ENCODE data around the gene TMEM184A. TPM values are rescaled to one million over a fixed set of nuclear protein-coding genes. Genes with fewer than 3 reads are reported as not detected.
A peak's percentile ranks its signal among the peaks of the same experiment; 100 is the strongest.

TMEM184A gene
- total and polyA plus RNA-seq, 2 of the 13 experiments (the other 11 are each of a cell fraction or from before 2014, with no cell fraction given): 9.5 to 20.4 TPM

DNA sequence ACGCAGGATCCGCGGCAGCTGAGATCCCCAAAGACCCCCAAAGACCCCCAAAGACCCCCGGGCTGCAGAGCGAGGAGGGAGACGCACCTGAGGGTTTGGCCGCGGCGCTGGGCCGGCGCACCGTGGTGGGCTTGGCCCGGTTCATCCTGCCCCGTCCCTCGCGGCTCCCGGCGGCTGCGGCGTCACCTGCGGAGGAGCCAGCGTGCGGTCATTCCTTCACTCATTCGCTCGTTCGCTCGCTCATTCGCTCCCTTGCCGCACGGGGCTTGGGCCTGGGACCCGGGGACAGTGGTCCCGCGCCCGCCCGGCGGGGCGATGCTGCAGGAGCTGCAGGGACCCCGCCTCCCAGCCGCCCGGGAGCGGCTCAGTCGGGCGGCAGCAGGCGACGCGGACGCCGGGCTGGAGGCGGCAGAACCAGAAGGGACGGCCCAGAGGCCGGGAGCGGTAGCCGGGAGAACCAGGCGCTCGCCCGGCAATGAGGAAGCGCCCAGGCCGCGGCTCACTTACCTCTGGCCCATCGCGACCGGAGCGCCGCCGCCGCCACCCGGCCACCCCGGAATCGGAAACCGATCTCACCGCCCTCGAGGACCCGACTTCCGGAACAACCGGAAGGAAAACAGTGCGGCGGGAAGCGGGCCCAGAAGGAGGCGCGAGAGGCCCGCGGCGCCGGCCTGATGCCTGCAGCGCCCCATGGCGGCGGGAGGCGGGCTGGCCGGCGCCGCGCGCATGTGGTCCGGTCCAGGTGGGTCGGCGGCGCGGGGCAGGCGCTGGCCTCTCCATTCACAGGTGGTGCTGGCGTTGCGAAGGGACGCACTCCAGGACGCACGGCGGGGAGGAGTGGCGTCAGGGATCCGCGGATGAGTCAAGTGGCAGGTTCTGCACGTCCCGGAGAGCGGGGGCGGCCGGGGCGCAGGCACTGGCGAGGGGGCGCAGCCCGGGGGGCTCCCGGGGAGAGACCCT, 51.9 kb downstream of the TMEM184A start, which contains the start of gene INTS1:
Gene INTS1, minus strand, starts transcription at position 574 of the 960 bp plus-strand sequence. Its CDS starts 429 bp downstream, at position 145.
- peaks cover 40% of the 10 kb centered on the region for H3K4me1 ChIP-seq (ENCODE audit: insufficient read depth, low read length)
- ChIA-PET CTCF (ENCODE audit: low intra/inter-chr PET ratio, low total read pairs) (interaction anchor here (0.7 to 2.4 kb wide), 3 partner anchors 29 to 52 kb away, joined by 3 to 24 read pairs (median 3); partner anchors contain the start of gene TMEM184A), POLR2A (interaction anchor here (1.5 to 4.4 kb wide), 2 partner anchors 12 to 52 kb away, joined by 4 to 30 read pairs; partner anchors contain the start of gene TMEM184A)
- 0% methylated on average over 3 of the region's 118 CpGs for WGBS (ENCODE audit: low lambda C conversion rate)
- FAIRE-seq (no peak), ATAC-seq (peak; percentile 87), DNase-seq (ENCODE audit: low spot score) (peak; percentile 84)
- in situ Hi-C loops (cut with HindIII; ENCODE audit: extremely low pct_ligation_motif_present, low pct_unique_long_range_greater_than_20kb): loop anchor here (5.0 kb wide), 1 partner anchor 53 kb away; the partner anchor contains the start of gene TMEM184A
- peaks cover 26% of the 10 kb centered on the region for H3K79me2 ChIP-seq (ENCODE audit: insufficient read depth, low read length)
- H3K4me3 ChIP-seq (replicated peaks in 1 of 3; ENCODE audit: insufficient read depth in 1 of 3, low read depth in 2 of 3, low read length in 3 of 3): peak within 1 kb of the TSS; percentile 91 to 100 (median 97)
- peak within 1 kb of the TSS; percentile 55 for H3K27ac ChIP-seq (ENCODE audit: extremely low read length, insufficient read depth, low read length)
- peak within 1 kb of the TSS; percentile 100 for H3K4me2 ChIP-seq (ENCODE audit: low read depth, low read length)
- H3K27me3 ChIP-seq (ENCODE audit: control insufficient read depth in 1 of 2, insufficient read depth in 2 of 2, low read length in 2 of 2): no peaks in the 10 kb centered on the region; a peak in 1 of 5 replicates
- H4K20me1 ChIP-seq (ENCODE audit: insufficient read depth, low read length): no peaks in the 10 kb centered on the region
- H3K36me3 ChIP-seq (replicated peaks in 1 of 2; ENCODE audit: control insufficient read depth in 1 of 2, insufficient read depth in 2 of 2, low read length in 2 of 2): peaks cover 14 to 35% of the 10 kb centered on the region in 2 experiments
- no peak within 1 kb of the TSS for H2AFZ ChIP-seq (ENCODE audit: low read length)
- BruUV-seq (replicated peaks): TSS peak; percentile 77
- H3K9ac ChIP-seq (ENCODE audit: insufficient read depth, low read depth, low read length): peak within 1 kb of the TSS; percentile 90
- no peaks in the 10 kb centered on the region for H3K9me3 ChIP-seq (ENCODE audit: low read length)
- intact Hi-C loops (cut with micrococcal nuclease; ENCODE audit: unreplicated experiment): loop anchor here (1.0 kb wide), 1 partner anchor 27 kb away; no protein-coding TSS in a partner anchor
- TF ChIP-seq THYN1 (CRISPR knock-in tag; IDR thresholded peaks at IDR 0.05; ENCODE audit: borderline replicate concordance, low read depth) (no peak), ZNF451 (CRISPR knock-in tag; IDR thresholded peaks at IDR 0.05) (peak; percentile 51; the same call in 1 of the 2 replicates), MAFG (CRISPR knock-in tag; IDR thresholded peaks at IDR 0.05) (no peak), TEAD3 (CRISPR knock-in tag; optimal IDR thresholded peaks at IDR 0.05; ENCODE audit: borderline replicate concordance) (peak; percentile 24), TEAD2 (CRISPR knock-in tag; IDR thresholded peaks at IDR 0.05) (no peak), ZNF552 (CRISPR knock-in tag; IDR thresholded peaks at IDR 0.05; ENCODE audit: borderline replicate concordance) (no peak), ZNF343 (CRISPR knock-in tag; IDR thresholded peaks at IDR 0.05) (peak; percentile 75)
- TF ChIP-seq, protein P1, sequence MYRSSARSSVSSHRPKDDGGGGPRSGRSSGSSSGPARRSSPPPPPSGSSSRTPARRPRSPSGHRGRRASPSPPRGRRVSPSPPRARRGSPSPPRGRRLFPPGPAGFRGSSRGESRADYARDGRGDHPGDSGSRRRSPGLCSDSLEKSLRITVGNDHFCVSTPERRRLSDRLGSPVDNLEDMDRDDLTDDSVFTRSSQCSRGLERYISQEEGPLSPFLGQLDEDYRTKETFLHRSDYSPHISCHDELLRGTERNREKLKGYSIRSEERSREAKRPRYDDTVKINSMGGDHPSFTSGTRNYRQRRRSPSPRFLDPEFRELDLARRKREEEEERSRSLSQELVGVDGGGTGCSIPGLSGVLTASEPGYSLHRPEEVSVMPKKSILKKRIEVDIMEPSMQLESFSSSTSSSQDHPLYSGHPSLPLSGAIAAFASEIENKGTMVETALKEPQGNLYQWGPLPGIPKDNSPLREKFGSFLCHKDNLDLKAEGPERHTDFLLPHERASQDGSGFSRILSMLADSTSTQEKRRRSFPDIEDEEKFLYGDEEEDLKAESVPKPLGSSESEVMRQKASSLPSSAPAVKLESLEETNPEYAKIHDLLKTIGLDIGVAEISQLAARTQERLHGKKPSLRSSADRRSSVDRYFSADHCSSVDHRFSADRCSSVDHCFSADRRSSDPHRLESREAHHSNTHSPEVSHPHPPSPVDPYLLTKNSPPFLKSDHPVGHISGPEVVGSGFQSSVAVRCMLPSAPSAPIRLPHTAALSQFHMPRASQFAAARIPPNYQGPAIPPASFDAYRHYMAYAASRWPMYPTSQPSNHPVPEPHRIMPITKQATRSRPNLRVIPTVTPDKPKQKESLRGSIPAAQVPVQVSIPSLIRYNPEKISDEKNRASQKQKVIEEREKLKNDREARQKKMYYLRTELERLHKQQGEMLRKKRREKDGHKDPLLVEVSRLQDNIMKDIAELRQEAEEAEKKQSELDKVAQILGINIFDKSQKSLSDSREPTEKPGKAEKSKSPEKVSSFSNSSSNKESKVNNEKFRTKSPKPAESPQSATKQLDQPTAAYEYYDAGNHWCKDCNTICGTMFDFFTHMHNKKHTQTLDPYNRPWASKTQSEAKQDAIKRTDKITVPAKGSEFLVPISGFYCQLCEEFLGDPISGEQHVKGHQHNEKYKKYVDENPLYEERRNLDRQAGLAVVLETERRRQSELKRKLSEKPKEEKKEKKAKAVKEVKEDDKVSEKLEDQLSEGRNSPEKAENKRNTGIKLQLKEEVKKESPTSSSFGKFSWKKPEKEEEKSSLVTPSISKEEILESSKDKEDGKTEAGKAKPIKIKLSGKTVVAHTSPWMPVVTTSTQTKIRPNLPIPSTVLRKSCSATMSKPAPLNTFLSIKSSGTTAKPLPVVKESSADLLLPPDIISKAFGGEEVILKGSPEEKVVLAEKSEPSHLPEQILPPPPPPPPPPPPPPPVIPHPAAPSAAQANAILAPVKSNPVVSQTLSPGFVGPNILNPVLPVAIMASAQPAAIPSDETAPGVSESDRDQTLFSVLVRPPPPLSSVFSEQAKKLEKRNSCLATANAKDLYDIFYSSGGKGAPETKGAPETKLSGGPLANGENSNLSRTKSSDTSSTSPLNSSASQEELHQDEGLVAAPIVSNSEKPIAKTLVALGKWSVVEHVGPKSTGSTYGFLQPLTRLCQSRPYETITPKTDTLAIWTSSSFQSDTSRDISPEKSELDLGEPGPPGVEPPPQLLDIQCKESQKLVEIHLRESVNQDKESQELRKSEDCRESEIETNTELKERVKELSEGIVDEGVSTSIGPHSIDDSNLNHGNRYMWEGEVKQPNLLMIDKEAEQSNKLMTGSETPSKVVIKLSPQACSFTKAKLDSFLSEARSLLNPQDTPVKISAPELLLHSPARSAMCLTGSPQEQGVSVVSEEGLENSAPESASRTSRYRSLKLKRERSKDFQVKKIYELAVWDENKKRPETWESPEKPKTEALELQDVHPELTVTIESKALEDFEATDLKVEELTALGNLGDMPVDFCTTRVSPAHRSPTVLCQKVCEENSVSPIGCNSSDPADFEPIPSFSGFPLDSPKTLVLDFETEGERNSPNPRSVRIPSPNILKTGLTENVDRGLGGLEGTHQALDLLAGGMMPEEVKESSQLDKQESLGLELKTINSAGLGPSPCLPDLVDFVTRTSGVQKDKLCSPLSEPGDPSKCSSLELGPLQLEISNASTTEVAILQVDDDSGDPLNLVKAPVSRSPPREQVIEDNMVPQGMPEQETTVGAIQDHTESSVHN (CRISPR knock-in tag; IDR thresholded peaks at IDR 0.05): no peak
- TF ChIP-seq, protein P2, sequence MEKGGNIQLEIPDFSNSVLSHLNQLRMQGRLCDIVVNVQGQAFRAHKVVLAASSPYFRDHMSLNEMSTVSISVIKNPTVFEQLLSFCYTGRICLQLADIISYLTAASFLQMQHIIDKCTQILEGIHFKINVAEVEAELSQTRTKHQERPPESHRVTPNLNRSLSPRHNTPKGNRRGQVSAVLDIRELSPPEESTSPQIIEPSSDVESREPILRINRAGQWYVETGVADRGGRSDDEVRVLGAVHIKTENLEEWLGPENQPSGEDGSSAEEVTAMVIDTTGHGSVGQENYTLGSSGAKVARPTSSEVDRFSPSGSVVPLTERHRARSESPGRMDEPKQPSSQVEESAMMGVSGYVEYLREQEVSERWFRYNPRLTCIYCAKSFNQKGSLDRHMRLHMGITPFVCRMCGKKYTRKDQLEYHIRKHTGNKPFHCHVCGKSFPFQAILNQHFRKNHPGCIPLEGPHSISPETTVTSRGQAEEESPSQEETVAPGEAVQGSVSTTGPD (CRISPR knock-in tag; IDR thresholded peaks at IDR 0.05): no peak
- TF ChIP-seq, protein P3, sequence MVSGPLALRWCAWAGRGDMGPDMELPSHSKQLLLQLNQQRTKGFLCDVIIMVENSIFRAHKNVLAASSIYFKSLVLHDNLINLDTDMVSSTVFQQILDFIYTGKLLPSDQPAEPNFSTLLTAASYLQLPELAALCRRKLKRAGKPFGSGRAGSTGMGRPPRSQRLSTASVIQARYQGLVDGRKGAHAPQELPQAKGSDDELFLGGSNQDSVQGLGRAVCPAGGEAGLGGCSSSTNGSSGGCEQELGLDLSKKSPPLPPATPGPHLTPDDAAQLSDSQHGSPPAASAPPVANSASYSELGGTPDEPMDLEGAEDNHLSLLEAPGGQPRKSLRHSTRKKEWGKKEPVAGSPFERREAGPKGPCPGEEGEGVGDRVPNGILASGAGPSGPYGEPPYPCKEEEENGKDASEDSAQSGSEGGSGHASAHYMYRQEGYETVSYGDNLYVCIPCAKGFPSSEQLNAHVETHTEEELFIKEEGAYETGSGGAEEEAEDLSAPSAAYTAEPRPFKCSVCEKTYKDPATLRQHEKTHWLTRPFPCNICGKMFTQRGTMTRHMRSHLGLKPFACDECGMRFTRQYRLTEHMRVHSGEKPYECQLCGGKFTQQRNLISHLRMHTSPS (CRISPR knock-in tag; IDR thresholded peaks at IDR 0.05; ENCODE audit: low read depth): no peak

Measured in HepG2 (cell line).